H54 (cell line): ENCODE measurements around the gene BRINP1.

Experiments used
- DNase-seq: peaks from one replicate; pipeline ENCODE4 v3.0.0; 2011; ENCODE audit warnings: low spot score, mixed read lengths; ENCODE audit not compliant: insufficient read length
- FAIRE-seq: peaks from 3 replicates; lab custom pipeline; 2011; peaks lifted over from hg19 to GRCh38; lab: Jason Lieb, UNC
- POLR2A ChIP-seq: IDR thresholded peaks from 2 replicates; pipeline ENCODE4 v1.6.1; 2011; ENCODE audit warnings: low read depth, mild to moderate bottlenecking, low read length

Gene BRINP1

DNA sequence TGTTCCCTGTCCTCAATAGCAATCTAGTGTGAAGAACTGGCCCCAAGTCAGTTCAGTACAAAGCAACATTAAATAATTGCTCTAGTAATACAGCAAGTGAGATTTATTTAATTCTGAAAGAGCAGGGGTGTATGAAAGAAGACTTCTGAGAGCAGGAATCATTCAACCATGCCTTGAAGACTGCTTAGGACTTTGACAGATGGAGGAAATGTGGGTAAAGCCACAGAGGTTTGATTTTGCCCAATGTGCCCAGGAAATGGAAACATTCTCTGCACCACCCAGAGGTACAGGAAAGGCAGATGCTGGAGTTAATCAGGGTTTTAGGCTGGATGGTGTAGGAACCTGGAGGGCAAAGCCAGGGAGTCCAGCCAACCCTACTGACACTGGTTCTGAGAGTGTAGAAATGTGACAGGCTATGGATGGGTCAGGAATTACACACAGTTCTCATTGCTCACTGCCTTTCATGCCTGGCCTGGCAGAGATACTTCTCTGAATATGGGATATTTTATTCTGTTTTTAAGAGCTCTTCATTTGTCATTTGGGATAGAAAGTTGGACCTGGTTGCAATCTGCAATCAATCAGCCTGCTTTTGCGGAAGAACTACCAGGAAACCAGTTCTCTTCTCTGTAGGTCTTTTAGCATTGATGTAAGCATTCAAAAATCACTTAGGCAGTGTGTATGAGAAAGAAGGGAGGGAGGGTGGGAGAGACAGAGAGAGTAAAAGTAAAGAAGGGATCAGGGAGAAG is 88.3 kb downstream of the BRINP1 start:
- FAIRE-seq = no peak
- TF ChIP-seq POLR2A = no peak

DNA sequence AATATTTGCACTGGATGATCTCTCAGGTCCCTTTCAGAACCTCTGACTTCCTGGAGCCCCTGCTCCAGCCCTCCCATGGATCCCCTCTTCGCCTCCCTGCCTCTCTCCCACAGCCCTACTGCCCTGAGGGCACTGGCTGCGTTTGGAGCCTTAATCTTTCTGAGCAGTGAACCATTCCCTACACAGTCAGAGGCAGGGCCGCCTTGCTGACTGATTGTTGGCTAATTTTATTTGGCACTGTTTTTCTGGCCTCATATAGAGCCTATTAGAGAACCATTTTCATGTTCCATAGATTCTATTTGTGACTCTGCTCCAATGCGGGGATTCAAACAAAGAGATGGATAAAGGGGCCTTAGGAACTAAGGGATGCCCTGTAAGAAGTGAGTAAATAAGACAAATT is 91.1 kb downstream of the BRINP1 start:
- TF ChIP-seq POLR2A = no peak
- DNase-seq (no peak), FAIRE-seq (no peak)

More for the DNA sequence above, 88.3 kb downstream of the BRINP1 start:
- no peak for DNase-seq

DNA sequence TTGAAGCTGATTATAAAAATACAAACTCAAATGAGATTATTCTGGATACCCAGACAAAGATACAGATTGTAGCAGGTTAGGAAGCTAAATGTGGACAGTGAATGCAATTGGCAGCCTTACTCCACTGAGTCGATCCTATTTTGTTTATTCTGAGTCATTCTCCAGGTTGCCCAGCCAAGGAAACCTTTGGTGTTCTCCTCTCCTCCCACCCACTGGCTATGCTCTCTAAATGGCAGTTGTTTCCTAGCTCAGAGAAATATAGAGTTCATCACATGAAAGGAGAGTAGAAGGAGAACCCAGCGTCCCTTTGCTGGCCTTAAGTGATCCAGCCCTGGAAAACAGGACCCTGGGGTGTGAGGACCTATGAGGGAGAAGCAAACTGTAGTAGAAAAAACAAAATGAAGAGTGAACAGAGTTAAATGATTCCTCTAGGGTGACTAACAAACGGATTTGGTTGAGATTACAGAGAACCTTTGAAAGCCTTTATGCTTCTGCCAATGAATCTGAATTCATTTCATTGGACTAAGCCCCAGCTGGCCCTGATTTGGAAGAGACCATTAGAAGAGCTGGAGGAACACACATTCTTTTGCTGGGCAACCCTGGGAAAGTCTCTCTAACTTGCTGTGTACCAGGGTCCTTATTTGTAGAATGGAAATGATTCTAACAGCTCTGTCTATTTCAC is 95.1 kb downstream of the BRINP1 start:
- no peak for TF ChIP-seq POLR2A
- DNase-seq = no peak
- FAIRE-seq = no peak

DNA sequence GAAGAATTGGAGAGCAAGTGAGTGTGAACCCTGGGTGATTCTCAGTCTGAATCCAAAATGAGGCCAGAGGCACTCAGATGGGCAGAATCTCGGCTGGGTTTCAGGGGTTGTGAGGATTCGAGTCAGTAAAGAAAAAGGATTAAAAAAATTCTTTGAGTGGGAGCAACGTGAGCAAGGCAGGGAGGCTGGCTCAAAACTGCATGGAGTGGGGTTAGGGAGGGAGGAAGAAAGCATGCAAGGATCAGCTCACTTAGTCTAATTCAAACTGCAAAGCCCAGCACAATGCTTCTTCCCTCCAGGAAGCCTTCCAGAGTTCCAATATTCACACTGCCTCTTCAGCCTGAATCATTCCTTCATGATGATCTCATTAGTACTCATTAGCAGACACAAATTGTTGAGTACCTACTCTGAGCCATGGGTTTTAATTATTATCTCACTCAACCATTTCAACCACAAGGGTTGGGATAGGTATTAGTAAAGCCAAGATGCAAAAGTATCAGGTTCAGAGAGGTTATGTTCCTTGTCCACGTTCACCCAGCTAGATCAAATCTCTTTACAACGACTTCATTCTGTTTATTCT is 95.8 kb downstream of the BRINP1 start:
- DNase-seq = no peak
- TF ChIP-seq POLR2A = no peak
- no peak for FAIRE-seq

DNA sequence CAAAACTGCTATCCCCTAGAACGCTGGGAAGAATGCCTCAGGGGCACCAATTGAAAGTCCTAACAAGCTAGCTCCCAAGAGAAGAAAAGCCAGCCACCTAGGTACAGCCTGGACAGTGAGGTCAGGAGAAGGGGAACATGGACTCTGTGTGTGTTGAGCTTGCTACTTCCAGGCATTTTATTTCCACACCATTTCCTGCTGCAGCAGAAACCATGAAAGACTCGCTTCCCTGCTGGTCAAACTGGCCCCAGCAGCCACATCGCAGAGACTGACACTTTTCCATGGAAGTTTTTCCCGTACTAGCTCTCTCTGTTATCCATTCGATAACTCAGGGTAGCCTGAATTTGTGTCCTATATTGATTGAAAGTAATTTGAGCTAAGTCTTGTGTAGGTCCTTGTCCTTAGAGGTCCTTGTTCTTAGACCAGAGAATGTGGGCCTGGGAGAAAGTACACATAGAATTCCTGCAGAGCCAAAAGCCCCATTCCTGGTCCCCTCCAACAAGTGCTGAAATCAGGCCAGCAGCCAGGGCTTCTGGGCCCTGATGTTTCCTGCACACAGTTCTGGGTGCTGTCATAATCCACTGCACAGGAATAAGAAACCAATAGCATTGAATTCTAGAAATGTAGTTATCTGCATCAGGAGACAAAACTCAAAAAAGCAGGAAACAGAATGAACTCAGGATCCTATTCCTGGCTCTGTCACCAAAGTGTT is 96.6 kb downstream of the BRINP1 start:
- TF ChIP-seq POLR2A = no peak
- no peak for DNase-seq
- FAIRE-seq = no peak

DNA sequence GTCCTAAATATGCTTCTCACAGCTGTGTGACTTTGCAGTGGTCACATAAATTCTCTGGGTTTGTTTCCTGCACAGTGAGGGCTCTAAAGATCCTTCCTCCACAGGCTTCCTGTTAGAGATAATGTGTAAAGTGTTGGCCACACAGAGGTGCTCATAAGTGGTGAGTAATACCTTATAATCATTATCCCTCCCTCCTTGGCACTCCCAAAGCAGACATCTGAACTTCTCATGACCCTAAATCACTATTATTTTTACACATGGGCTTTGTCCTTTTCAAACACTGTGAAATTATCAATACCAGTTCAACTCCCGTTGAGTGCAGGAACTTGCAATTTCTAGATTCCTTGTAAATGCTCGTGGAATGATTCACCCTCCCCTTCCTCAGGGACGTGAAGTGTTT is 100.2 kb downstream of the BRINP1 start:
- DNase-seq (no peak), FAIRE-seq (no peak)

DNA sequence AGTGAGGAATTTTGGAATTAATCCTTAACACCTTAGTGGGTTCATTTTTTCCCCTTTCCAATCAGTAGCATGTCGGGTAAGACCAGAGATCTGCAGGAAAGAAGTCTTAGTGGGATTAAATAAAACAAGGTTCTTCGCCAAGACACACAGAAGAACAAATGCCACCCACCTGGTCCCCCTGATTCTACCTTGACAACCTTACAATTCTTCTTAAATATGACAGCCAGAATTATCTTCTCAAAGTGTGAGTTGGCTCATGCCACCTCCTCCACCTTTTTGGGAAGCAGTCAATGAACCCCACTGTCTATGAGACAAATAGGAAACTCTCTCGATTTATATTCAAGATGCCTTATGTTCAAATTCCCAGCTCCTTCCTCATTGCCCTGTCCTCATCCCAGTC is 105.1 kb downstream of the BRINP1 start:
- FAIRE-seq (no peak), DNase-seq (no peak)
- no peak for TF ChIP-seq POLR2A

More for the DNA sequence above, 100.2 kb downstream of the BRINP1 start:
- no peak for TF ChIP-seq POLR2A

DNA sequence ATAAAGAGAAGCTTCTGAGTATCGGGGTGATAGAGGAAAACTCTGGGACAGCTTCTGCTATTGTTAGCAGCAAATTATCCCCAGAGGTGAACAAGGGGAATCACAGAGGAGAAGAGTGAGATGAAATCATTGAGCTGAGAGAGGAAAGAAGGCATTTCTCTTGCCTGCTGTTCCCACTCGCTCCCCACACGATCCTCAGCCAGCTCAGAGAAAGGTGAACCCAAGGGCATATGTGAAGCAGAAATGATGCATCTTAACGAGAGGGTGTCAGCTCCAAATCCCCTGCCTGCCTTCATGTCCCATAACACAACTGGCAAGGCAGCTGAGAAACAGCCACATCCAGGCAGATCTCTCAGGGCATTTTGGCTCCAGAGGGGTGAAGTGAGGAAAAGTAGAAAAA is 111.6 kb downstream of the BRINP1 start:
- no peak for FAIRE-seq
- no peak for DNase-seq
- no peak for TF ChIP-seq POLR2A

DNA sequence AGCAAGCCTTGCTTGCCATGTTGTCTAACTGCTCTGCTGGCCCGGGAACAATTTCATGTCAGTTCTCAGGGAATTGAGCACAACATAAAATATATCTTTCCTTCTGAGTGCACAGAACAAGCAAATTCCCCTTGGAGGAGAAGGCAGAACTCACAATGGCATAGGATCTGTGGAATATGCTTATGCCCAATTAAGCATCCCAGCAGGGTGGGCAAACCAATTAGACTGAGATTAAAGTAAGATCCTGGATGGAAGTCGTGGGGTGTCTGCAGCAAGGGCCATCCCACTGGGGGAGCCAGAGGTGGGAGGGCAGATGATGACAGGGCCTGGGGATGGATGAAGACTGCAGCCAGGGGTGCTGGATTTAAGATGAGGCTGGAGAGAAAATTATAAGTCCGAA is 114.1 kb downstream of the BRINP1 start:
- no peak for TF ChIP-seq POLR2A
- DNase-seq (no peak), FAIRE-seq (no peak)

DNA sequence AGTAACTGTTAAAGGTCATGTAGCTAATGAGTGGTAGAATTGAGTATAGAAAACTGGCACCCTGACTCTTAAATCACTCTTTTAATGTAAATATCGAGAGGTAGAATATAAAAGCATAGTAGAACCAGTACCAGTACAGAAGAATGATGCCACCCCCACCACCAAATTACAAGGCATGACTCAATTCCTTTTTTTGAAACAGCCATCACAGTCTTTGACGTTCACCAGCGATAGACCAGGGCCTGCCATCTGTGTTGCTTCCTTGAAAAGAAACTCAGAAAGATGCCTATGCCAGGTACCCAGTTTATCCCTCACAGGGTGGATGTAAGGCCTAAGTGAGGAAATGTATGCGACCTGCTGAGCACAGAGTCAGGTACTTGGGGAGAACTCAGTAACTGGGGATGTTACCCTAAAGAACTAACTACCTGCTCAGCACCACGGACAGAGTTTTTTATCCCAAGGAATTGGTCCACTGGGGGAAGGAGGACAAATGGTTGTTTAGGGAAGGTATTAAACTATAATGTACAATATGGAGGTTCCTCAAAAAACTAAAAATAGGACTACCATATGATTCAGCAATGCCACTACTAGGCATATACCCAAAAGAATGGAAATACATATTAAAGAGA is 116.5 kb downstream of the BRINP1 start:
- DNase-seq = no peak
- FAIRE-seq = no peak

DNA sequence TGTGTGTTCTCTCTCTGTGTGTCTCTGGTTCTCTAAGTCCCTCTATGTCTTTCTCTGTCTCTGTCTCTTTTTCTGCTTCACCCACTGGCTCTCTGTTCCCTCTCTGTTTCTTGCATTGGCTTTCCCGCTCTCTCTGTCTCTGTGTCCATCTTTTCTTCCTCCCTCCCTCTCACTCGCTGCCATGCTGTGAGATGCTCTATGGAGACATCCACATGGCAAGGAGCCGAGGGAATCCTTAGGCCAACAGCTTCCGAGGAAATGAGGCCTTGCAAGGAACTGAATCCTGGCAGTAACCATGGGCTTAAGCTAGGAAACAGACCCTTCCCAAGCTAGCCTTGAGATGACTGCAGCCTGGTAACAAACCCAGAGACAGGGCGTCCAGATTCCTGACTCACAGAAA is 117.3 kb downstream of the BRINP1 start:
- DNase-seq (no peak), FAIRE-seq (no peak)
- TF ChIP-seq POLR2A = no peak

More for the DNA sequence above, 116.5 kb downstream of the BRINP1 start:
- no peak for TF ChIP-seq POLR2A

DNA sequence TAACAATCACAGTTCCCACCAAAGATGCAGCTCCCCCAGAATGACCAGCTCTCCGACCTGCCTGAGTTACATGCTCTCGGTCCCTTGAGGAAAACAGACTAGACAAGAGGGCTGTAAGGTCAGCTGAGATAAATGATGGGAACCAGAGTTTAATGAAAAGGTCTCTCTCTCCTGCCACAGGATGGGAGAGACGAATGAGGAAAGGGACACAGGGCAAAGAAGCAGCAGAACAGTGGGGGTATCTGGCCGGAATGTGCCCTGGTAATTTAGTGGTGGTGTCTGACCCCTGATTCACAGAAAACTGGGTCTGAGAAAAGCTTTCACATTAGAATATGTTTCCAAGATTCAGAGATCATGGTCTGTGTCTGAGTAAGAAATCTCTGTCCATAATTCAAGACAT is 118.5 kb downstream of the BRINP1 start:
- DNase-seq (no peak), FAIRE-seq (no peak)
- TF ChIP-seq POLR2A = no peak

DNA sequence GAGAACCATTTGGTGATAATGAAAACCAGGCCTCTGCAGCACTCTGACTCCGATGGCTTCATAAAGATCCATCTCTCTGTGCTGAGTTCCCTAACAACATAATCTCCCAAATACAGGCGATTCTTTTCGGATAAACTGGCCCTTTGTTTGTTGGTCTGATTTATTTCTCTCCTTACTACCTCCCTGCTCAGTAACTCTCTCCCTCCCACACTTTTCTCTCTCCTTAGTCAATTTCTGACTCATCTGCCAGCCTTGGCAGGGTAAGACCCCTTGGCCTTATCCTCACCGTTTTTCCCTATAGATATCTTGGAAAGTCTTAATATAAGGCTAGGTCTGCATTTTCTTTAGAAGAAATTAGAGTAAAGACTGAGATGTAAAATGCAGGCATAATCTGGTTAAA is 128.7 kb downstream of the BRINP1 start:
- no peak for DNase-seq
- no peak for TF ChIP-seq POLR2A
- FAIRE-seq = no peak

DNA sequence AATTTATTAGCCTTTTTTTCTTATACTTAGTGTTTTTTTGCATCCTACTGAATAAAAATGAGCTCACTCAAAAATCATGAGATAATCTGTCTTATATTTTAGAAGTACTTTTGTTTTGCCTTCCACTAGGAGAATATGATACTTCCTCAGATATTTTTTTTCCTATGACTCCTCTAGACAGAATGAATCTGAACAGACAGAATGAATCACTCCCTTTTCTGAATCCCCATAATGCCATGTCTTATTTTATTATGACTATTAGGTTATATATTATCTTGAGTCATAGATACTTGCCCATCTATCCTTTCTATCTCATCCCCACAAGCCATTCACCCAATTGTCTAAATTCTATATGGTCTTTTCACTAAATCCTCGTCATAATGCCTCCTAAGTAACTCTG is 134.6 kb downstream of the BRINP1 start:
- TF ChIP-seq POLR2A = no peak
- DNase-seq (no peak), FAIRE-seq (no peak)
